WTC11 (cell line): Measurements from ENCODE around the gene ARL15. TPM values are rescaled to one million over a fixed set of nuclear protein-coding genes. Genes with fewer than 3 reads are reported as not detected.

ENCODE experiments used
- ATAC-seq: fragments of 200-7000 bp; cut with Tn5 transposase; 2 replicates; pipeline ENCODE4 v1.10.0; 2021; ENCODE audit warnings: mild to moderate bottlenecking, moderate library complexity
- CTCF ChIA-PET: fragments of 300-600 bp; sonication (Branson Sonifier 250); formaldehyde crosslinking; loops from one replicate; lab custom pipeline; 2021; ENCODE audit warnings: antibody characterized with exemption; lab: Charles Lee
- POLR2A ChIA-PET: fragments of 350-600 bp; sonication (Branson Sonifier 250); formaldehyde crosslinking; loops from one replicate; lab custom pipeline; 2021; ENCODE audit warnings: antibody characterized with exemption; lab: Charles Lee
- DNase-seq: peaks from one replicate; pipeline ENCODE4 v3.0.0; 2021; ENCODE audit warnings: low spot score
- H3K27ac Mint-ChIP-seq: 2 replicates; pipeline ENCODE4 v1.8.0; 2021; ENCODE audit warnings: mixed read lengths
- H3K27me3 Mint-ChIP-seq: 2 replicates; pipeline ENCODE4 v1.8.0; 2021; ENCODE audit warnings: low read depth, mild to moderate bottlenecking, moderate library complexity, mixed read lengths
- H3K36me3 Mint-ChIP-seq: 2 replicates; pipeline ENCODE4 v1.8.0; 2021; ENCODE audit warnings: mixed read lengths
- H3K4me1 Mint-ChIP-seq: 2 replicates; pipeline ENCODE4 v1.8.0; 2022; ENCODE audit warnings: mixed read lengths
- H3K4me3 Mint-ChIP-seq: 2 replicates; pipeline ENCODE4 v1.8.0; 2021; ENCODE audit warnings: mild to moderate bottlenecking, moderate library complexity, mixed read lengths
- H3K9me3 Mint-ChIP-seq: 2 replicates; pipeline ENCODE4 v1.8.0; 2021; ENCODE audit warnings: mixed read lengths
- ATF2 ChIP-seq: sonication (generic); formaldehyde crosslinking; IDR thresholded peaks from 2 replicates; pipeline ENCODE4 v1.8.1; 2022; ENCODE audit warnings: low read depth, missing genetic modification reagents, borderline replicate concordance
- ATF6 ChIP-seq: sonication (generic); formaldehyde crosslinking; IDR thresholded peaks from 2 replicates; pipeline ENCODE4 v1.8.1; 2023; ENCODE audit warnings: mild to moderate bottlenecking, missing genetic modification reagents
- CBFB ChIP-seq: sonication (generic); formaldehyde crosslinking; IDR thresholded peaks from 2 replicates; pipeline ENCODE4 v1.8.1; 2022; ENCODE audit warnings: mild to moderate bottlenecking, low read depth, missing genetic modification reagents
- CREM ChIP-seq: sonication (generic); formaldehyde crosslinking; IDR thresholded peaks from 2 replicates; pipeline ENCODE4 v1.8.1; 2022; ENCODE audit warnings: mild to moderate bottlenecking, missing genetic modification reagents, moderate library complexity
- ELF4 ChIP-seq: sonication (generic); formaldehyde crosslinking; IDR thresholded peaks from 2 replicates; pipeline ENCODE4 v1.8.1; 2022; ENCODE audit warnings: low read depth, mild to moderate bottlenecking, moderate library complexity, missing genetic modification reagents
- EMX1 ChIP-seq: fragments of 250-450 bp; sonication (Bioruptor Pico); IDR thresholded peaks from 2 replicates; pipeline ENCODE4 v1.8.0; 2021; ENCODE audit warnings: mild to moderate bottlenecking
- ESRRA ChIP-seq: sonication (generic); formaldehyde crosslinking; IDR thresholded peaks from 2 replicates; pipeline ENCODE4 v1.8.1; 2022; ENCODE audit warnings: mild to moderate bottlenecking, missing genetic modification reagents, borderline replicate concordance
- HMGA2 ChIP-seq: fragments of 250-450 bp; sonication (Bioruptor Pico); IDR thresholded peaks from 2 replicates; pipeline ENCODE4 v1.4.0; 2021; ENCODE audit warnings: mild to moderate bottlenecking, moderate library complexity
- MAX ChIP-seq: sonication (generic); formaldehyde crosslinking; IDR thresholded peaks from 2 replicates; pipeline ENCODE4 v1.8.0; 2022; ENCODE audit warnings: mild to moderate bottlenecking, missing genetic modification reagents
- NFE2L1 ChIP-seq: sonication (generic); formaldehyde crosslinking; IDR thresholded peaks from 2 replicates; pipeline ENCODE4 v1.8.1; 2023; ENCODE audit warnings: missing genetic modification reagents
- RELA ChIP-seq: sonication (generic); formaldehyde crosslinking; IDR thresholded peaks from 2 replicates; pipeline ENCODE4 v1.8.1; 2022; ENCODE audit warnings: missing genetic modification reagents, mild to moderate bottlenecking, borderline replicate concordance
- ZBTB21 ChIP-seq: sonication (generic); formaldehyde crosslinking; IDR thresholded peaks from 2 replicates; pipeline ENCODE4 v1.8.1; 2023; ENCODE audit warnings: mild to moderate bottlenecking, missing genetic modification reagents, borderline replicate concordance
- ZNF138 ChIP-seq: sonication (generic); formaldehyde crosslinking; conservative IDR thresholded peaks from 2 replicates; pipeline ENCODE4 v1.8.1; 2022; ENCODE audit warnings: mild to moderate bottlenecking, moderate library complexity, missing genetic modification reagents
- ZNF219 ChIP-seq: sonication (generic); formaldehyde crosslinking; IDR thresholded peaks from 2 replicates; pipeline ENCODE4 v1.8.0; 2023; ENCODE audit warnings: missing genetic modification reagents, mild to moderate bottlenecking, borderline replicate concordance
- ZNF671 ChIP-seq: fragments of 250-450 bp; sonication (Bioruptor Pico); IDR thresholded peaks from 2 replicates; pipeline ENCODE4 v1.8.0; 2021; ENCODE audit warnings: mild to moderate bottlenecking
- total RNA-seq: library from RNA; stranded (reverse); gene quantifications from 3 replicates; pipeline ENCODE4 v1.2.3, GENCODE V29; 2021
- TF ChIP-seq, protein P1 (sequence below): fragments of 250-450 bp; sonication (Bioruptor Pico); IDR thresholded peaks from 2 replicates; pipeline ENCODE4 v2.1.2; 2022; ENCODE audit warnings: mild to moderate bottlenecking, moderate library complexity
- TF ChIP-seq, protein P2 (sequence below): sonication (generic); formaldehyde crosslinking; IDR thresholded peaks from 2 replicates; pipeline ENCODE4 v1.8.1; 2023; ENCODE audit warnings: mild to moderate bottlenecking, missing genetic modification reagents, borderline replicate concordance
- TF ChIP-seq, protein P3 (sequence below): fragments of 250-450 bp; sonication (Bioruptor Pico); IDR thresholded peaks from 2 replicates; pipeline ENCODE4 v1.9.0; 2021; ENCODE audit warnings: mild to moderate bottlenecking
- TF ChIP-seq, protein P4 (sequence below): sonication (generic); formaldehyde crosslinking; IDR thresholded peaks from 2 replicates; pipeline ENCODE4 v1.8.1; 2023; ENCODE audit warnings: mild to moderate bottlenecking, moderate library complexity, missing genetic modification reagents
- TF ChIP-seq, protein P5 (sequence below): fragments of 250-450 bp; sonication (Bioruptor Pico); IDR thresholded peaks from 2 replicates; pipeline ENCODE4 v1.9.0; 2021; ENCODE audit warnings: mild to moderate bottlenecking, borderline replicate concordance

ARL15 gene
- total RNA-seq, 1 experiment from 2014 or later: 20.1 TPM

- TF ChIP-seq, protein P1, sequence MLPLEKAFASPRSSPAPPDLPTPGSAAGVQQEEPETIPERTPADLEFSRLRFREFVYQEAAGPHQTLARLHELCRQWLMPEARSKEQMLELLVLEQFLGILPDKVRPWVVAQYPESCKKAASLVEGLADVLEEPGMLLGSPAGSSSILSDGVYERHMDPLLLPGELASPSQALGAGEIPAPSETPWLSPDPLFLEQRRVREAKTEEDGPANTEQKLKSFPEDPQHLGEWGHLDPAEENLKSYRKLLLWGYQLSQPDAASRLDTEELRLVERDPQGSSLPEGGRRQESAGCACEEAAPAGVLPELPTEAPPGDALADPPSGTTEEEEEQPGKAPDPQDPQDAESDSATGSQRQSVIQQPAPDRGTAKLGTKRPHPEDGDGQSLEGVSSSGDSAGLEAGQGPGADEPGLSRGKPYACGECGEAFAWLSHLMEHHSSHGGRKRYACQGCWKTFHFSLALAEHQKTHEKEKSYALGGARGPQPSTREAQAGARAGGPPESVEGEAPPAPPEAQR (CRISPR knock-in tag): no peak
- TF ChIP-seq ATF6 (CRISPR knock-in tag) (no peak), RELA (no peak)
- TF ChIP-seq, all 79 proteins: peak for 0
These were observed 27.5 kb downstream of the ARL15 start (continued) for GRCh38 chr5:54282876-54283275.

- Mint-ChIP-seq H3K4me1 (peaks cover 30% of the 10 kb centered on the region), H3K27me3 (no peaks in the 10 kb centered on the region), H3K36me3 (peaks cover 4% of the 10 kb centered on the region), H3K9me3 (peaks cover 9% of the 10 kb centered on the region), H3K4me3 (no peak overlapping the region), H3K27ac (no peak overlapping the region)
- ChIA-PET CTCF (no interaction called here), POLR2A (no interaction called here)
- no peak for ATAC-seq
- DNase-seq: no peak
- TF ChIP-seq ESRRA (CRISPR knock-in tag) (no peak), ELF4 (no peak), ZNF138 (CRISPR knock-in tag) (no peak), ZNF219 (CRISPR knock-in tag) (no peak), ATF2 (CRISPR knock-in tag) (no peak), CREM (CRISPR knock-in tag) (no peak), ZBTB21 (CRISPR knock-in tag) (no peak), NFE2L1 (CRISPR knock-in tag) (no peak), HMGA2 (no peak), CBFB (CRISPR knock-in tag) (no peak), EMX1 (CRISPR knock-in tag) (no peak), ZNF671 (no peak), MAX (CRISPR knock-in tag) (no peak)
- TF ChIP-seq, protein P2, sequence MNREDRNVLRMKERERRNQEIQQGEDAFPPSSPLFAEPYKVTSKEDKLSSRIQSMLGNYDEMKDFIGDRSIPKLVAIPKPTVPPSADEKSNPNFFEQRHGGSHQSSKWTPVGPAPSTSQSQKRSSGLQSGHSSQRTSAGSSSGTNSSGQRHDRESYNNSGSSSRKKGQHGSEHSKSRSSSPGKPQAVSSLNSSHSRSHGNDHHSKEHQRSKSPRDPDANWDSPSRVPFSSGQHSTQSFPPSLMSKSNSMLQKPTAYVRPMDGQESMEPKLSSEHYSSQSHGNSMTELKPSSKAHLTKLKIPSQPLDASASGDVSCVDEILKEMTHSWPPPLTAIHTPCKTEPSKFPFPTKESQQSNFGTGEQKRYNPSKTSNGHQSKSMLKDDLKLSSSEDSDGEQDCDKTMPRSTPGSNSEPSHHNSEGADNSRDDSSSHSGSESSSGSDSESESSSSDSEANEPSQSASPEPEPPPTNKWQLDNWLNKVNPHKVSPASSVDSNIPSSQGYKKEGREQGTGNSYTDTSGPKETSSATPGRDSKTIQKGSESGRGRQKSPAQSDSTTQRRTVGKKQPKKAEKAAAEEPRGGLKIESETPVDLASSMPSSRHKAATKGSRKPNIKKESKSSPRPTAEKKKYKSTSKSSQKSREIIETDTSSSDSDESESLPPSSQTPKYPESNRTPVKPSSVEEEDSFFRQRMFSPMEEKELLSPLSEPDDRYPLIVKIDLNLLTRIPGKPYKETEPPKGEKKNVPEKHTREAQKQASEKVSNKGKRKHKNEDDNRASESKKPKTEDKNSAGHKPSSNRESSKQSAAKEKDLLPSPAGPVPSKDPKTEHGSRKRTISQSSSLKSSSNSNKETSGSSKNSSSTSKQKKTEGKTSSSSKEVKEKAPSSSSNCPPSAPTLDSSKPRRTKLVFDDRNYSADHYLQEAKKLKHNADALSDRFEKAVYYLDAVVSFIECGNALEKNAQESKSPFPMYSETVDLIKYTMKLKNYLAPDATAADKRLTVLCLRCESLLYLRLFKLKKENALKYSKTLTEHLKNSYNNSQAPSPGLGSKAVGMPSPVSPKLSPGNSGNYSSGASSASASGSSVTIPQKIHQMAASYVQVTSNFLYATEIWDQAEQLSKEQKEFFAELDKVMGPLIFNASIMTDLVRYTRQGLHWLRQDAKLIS: no peak
- TF ChIP-seq, protein P3, sequence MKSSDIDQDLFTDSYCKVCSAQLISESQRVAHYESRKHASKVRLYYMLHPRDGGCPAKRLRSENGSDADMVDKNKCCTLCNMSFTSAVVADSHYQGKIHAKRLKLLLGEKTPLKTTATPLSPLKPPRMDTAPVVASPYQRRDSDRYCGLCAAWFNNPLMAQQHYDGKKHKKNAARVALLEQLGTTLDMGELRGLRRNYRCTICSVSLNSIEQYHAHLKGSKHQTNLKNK: no peak
- TF ChIP-seq, protein P4, sequence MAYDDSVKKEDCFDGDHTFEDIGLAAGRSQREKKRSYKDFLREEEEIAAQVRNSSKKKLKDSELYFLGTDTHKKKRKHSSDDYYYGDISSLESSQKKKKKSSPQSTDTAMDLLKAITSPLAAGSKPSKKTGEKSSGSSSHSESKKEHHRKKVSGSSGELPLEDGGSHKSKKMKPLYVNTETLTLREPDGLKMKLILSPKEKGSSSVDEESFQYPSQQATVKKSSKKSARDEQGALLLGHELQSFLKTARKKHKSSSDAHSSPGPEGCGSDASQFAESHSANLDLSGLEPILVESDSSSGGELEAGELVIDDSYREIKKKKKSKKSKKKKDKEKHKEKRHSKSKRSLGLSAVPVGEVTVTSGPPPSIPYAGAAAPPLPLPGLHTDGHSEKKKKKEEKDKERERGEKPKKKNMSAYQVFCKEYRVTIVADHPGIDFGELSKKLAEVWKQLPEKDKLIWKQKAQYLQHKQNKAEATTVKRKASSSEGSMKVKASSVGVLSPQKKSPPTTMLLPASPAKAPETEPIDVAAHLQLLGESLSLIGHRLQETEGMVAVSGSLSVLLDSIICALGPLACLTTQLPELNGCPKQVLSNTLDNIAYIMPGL: no peak
- TF ChIP-seq, protein P5, sequence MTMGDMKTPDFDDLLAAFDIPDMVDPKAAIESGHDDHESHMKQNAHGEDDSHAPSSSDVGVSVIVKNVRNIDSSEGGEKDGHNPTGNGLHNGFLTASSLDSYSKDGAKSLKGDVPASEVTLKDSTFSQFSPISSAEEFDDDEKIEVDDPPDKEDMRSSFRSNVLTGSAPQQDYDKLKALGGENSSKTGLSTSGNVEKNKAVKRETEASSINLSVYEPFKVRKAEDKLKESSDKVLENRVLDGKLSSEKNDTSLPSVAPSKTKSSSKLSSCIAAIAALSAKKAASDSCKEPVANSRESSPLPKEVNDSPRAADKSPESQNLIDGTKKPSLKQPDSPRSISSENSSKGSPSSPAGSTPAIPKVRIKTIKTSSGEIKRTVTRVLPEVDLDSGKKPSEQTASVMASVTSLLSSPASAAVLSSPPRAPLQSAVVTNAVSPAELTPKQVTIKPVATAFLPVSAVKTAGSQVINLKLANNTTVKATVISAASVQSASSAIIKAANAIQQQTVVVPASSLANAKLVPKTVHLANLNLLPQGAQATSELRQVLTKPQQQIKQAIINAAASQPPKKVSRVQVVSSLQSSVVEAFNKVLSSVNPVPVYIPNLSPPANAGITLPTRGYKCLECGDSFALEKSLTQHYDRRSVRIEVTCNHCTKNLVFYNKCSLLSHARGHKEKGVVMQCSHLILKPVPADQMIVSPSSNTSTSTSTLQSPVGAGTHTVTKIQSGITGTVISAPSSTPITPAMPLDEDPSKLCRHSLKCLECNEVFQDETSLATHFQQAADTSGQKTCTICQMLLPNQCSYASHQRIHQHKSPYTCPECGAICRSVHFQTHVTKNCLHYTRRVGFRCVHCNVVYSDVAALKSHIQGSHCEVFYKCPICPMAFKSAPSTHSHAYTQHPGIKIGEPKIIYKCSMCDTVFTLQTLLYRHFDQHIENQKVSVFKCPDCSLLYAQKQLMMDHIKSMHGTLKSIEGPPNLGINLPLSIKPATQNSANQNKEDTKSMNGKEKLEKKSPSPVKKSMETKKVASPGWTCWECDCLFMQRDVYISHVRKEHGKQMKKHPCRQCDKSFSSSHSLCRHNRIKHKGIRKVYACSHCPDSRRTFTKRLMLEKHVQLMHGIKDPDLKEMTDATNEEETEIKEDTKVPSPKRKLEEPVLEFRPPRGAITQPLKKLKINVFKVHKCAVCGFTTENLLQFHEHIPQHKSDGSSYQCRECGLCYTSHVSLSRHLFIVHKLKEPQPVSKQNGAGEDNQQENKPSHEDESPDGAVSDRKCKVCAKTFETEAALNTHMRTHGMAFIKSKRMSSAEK (CRISPR knock-in tag): no peak
These were observed 28.2 kb downstream of the ARL15 start for GRCh38 chr5:54281960-54282692.
